NCI-H128 (cell line): ENCODE data around the gene CACNB2.

Experiments used
- DNase-seq: peaks from one replicate; lab custom pipeline; 2025; ENCODE audit not compliant: unreplicated experiment; lab: John Stamatoyannopoulos, UW

Gene CACNB2

DNA sequence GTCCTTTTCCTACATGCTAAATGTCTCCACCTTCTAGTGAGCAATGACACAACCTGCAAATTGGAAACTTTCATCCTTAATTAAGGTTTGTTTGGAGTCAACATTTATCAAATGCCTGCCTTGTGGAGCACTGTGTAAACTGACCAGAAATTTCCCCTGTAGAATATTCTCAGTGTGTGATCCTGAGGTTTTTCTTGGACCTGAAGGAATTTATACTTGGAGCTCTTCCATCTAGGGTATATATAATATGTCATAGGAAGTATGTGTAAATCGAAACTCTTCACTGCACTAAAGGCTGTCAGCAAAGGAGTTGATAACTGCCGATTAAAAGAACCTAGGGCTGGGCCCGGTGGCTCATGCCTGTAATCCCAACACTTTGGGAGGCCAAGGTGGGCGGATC is 358.8 kb downstream of the CACNB2 start:
- no peak for DNase-seq

DNA sequence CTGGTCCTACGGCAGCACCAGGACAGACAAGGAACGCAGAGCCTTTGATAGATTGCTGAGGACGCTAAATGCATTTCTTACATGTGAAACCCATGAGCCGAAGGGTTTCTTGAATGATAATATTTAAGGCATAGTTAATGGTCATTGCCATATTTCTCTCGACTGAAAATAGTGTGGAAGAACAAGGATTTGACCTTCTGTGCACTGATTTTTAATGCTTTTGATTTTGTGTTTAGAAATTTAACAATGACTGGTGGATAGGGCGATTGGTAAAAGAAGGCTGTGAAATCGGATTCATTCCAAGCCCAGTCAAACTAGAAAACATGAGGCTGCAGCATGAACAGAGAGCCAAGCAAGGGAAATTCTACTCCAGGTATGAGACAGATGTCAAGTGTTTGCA is 360.4 kb downstream of the CACNB2 start:
- DNase-seq, result no peak

DNA sequence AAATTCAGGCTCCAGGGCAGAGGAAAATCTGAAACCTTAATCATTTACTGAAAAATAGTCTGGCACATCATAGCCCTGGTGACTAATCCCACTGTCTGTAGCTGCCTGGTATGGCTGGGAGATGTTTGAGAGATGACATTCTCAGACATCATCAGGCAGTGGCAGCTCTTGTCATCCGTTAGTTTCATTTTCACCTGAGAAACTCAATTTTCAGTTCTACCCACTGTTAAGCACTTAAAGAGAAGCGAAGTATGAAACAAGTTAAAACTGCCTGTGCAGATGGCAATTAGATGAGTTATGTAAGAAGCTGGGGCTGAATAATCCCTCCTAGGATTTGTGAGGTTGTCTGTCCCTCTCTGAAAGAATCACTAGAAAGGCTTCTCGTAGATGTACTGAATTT is 361.0 kb downstream of the CACNB2 start:
- no peak for DNase-seq

DNA sequence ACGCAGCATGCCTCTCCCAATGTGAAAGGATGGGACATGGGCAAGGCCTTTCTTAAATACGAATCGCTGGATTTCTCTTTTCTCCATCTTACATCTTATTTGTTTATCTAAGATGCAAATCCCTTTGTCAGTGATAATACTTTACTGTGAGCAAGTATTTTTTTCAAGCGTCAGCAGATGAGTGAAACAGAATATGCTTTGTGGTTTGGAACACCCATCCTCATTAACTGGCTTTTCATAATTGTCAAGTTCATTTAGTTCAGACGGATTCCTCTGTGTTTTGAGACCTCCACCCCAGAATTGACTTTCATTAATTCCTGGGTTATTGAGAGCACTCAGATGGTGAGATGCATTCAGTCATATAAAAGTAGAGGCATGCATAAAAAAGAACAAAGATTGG is 361.4 kb downstream of the CACNB2 start:
- DNase-seq, result no peak

DNA sequence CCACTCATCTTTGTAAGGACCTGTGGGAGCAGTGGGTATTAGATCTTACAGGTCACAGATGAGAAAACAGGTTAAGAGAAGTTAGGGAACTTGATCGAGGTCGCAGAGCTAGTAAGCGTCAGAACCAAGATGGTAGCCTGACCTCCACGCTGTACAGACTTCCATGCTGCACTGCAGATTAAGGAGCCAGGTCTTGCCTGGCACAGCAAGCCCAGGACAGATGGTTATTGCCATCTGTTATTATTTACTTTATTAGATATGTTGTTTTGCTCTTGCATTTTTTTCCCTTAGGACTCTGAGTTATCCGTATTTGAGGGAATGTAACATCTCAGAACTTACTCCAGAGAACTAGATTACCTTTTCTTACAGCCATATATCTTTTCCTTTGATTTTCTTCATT is 363.9 kb downstream of the CACNB2 start:
- DNase-seq, result no peak

DNA sequence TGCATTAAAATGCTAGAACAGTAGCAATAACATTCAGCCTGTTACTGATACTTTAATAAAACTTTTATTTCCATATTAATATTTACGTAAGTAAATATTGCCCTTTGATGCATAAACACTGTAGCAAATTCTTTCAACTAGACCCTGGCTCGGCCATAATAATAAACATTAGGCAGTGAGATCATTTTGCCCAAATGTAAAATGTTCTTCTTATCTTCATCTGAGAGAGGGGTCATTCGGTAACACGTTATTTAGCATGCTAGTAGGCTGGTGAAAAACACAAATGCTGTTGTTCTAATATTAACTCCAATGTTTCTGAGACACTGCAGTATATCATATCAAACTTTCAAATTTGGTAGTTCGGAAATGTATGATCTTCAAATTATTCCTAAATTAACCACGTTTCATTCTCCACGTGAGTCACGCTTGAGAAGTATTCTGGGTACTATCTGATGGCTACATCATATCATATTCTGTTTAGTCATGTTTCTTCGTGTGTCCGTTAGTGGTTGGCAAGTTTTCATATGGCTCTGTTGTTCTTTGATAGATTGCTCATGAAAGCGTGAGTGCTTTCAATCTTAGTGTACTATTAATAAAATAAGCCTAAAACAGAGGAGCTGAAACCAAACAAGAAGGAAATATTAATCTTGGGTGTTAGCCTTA is 365.4 kb downstream of the CACNB2 start:
- DNase-seq, result no peak

DNA sequence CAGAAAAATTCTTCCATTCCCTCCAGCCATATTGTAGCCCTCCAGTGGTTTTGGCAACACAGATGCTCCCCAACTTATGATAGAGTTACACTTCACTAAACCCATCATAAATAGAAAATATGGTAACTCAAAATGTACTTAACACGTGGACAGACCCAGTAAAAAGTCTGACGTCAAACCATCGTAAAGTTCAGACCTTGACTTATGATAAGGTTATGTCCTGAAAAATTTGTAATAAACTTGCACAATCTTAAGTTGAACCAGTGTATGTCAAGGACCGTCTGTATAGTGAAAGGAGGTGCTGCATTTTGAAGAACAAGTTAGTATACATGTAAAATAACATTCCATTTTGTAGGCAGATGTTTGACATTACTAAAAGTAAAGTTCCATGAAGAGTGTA is 368.4 kb downstream of the CACNB2 start:
- DNase-seq, result no peak

DNA sequence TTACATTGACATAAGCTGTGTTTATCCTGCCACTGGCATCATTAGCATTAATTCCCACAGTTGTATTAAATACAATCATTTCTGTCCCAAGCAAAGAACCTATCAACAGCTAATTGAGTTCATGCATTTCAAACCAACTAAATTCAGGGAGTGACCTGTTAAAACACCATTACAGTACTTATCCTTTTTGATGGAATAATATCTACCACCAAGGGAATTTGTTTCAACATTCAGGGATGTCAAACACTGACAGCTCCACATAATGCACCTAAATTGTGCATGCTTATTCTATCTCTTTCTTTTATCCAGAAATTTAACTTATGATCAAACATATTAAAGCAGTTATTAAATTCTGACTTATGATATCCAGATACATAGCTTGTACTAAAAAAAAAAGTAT is 374.3 kb downstream of the CACNB2 start:
- DNase-seq, result no peak

DNA sequence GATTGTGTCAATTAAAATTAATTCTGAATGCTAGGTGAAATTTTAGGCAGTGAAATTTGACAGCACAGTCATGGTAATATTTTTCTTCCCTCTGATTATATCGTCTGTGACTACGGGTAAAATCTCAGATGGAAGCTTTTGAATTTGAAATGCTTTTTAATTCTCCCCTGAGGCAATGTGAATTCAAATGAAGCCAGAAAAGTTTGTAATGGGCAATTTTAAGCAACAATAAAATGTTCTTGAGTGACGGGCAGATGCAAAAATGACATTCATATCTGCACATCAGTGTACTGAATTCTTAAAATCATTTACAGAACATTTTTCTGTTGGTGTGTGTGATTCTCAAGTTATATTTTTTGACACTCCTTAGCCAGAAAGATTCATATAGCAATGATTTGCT is 376.6 kb downstream of the CACNB2 start:
- DNase-seq, result no peak

DNA sequence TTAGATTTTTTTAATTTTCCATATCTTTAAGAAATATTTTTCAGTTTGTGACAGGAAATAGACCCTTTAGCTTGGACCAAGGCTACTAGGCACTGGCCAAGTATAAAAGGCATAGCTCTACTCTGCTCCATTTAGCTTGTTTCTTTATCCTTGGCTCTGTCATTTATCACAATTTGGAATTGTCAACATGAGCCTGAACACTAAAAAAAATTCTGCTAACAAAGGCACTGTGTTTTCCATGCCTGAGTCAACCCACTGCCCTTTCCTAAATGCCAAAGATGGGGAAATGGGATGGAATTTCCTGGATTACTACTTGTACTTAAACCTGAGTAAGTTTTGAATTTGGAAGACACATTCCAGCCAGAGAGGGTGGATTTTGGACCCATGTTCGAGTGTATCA is 382.8 kb downstream of the CACNB2 start:
- no peak for DNase-seq

DNA sequence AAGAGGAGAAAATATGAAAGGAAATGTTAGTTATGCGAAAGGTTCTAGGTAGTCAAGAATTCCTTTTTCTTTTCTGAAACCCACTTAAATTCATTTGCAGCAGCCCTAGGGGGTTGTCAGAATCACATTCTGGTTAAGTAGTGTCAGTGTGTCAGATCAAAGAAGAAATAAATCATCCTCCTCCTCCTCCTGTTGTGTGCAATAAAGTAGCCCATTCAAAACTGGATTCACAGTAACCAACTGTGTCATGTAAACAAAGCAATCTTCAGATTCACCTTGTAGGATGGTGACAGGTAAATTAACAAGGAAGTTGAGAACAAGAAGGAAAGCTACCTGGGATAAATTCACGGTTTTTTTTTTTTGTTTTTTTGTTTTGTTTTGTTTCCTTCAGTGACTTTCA is 383.6 kb downstream of the CACNB2 start:
- DNase-seq, result no peak

DNA sequence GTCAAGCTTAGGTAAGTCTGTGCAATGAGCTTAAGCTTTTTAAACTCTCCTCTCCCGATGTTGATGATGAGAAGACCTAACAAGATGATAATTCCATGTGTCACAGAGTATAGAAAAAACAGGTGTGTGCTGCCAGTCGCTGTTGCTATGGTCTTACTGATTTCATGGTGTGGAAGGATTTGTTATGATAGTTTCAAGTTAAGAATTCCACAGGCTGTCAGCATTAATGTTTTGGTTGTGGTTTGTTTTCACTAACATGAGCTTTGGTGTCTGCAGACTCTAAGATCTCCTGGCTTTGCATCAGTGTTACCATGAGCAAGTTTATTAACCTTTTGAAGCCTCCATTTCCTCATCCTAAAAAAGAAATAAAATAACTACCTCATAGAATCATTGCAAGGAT is 387.5 kb downstream of the CACNB2 start:
- DNase-seq, result no peak

DNA sequence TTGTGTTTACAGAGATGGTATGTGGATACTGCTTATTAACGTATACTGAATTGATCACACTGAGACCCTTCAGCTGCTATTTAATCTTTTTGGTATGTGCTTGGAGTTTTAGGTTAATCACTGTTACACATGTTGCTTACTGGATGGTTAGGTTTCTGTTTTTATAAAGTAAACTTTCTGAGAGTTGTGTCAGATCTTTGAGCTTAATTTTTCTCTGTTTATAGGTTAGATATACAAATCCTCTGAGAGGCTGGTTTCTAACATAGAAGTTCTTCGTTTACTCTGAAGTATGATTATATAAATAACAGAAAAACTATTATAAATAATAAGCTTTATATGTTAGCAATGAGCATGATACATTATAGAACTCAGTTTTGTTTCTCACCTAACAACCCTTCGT is 388.1 kb downstream of the CACNB2 start:
- no peak for DNase-seq

DNA sequence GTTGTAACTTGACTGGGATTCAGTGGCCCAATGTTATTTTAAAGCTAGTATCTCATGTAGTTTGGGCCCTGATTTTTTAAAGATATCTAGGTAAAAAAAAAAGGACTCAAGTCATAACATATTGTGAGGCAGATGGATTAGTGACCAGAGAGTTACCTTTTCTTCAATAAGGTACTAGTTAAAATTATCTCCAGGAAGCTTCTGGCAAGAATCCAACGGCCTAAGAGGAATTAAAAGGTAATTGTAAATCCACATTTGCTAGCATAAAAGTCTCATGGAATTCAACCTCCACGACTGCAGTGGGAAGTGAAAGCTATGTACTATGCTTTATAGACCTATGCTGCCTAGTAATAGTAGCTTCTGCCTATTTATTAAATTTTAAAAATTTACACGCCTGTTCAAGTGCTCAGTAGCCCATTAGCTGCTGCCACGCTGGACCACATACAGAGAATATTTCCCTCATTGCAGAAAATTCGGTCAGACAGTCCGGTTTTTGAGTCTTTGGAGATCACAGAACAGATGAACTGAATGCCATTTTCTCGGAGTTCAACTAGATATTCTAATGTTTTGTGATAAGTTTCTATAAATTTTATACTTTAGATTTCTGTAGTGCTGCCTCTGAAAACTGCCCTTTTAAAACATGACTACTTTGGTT is 392.8 kb downstream of the CACNB2 start:
- no peak for DNase-seq

DNA sequence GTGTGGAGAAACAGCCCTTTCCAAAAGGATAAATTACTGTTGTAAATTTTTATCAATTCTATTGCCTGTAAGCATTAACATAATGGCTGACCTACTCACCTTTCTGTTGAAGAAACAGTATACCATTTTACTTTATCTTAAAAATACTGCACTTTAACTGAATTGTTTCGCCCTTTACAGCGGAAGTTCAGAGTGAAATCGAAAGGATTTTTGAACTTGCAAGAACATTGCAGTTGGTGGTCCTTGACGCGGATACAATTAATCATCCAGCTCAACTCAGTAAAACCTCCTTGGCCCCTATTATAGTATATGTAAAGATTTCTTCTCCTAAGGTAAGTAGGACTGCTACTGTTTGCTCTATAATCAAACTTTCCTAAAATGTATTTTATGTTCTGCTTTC is 393.7 kb downstream of the CACNB2 start:
- no peak for DNase-seq

DNA sequence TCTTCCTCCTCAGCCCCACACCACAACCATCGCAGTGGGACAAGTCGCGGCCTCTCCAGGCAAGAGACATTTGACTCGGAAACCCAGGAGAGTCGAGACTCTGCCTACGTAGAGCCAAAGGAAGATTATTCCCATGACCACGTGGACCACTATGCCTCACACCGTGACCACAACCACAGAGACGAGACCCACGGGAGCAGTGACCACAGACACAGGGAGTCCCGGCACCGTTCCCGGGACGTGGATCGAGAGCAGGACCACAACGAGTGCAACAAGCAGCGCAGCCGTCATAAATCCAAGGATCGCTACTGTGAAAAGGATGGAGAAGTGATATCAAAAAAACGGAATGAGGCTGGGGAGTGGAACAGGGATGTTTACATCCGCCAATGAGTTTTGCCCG is 399.1 kb downstream of the CACNB2 start:
- DNase-seq, result no peak

DNA sequence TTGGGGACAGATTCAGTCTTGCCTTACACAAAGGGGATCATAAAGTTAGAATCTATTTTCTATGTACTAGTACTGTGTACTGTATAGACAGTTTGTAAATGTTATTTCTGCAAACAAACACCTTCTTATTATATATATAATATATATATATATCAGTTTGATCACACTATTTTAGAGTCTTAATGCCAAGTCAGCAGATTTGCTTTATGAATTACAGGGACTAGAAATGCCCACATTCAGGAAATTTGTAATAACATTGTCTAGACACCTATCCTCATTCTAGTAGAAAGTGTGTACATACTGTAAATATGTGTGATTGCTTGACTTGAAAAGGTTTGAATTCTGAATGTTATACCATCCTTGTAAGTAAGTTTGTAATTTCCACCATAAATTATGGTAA is 400.0 kb downstream of the CACNB2 start:
- DNase-seq, result no peak

DNA sequence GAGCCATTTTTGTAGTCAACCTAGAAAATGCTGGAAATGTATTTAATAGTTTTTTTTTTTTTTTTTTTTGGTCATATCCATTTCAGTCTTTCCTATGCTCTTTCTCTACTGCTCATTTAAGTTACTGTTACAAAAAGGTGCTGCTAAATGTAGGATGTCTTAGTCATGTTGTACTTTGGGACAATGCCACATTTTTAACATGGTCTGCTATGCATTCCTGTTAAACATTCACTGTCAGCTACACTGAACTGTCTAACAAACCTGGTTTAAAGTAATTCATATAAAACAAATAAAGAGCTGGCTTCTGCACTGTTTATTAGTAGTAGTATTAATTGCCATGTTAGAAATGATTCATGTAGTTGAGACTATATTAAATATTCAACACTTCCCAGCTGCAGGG is 402.6 kb downstream of the CACNB2 start:
- DNase-seq, result no peak

DNA sequence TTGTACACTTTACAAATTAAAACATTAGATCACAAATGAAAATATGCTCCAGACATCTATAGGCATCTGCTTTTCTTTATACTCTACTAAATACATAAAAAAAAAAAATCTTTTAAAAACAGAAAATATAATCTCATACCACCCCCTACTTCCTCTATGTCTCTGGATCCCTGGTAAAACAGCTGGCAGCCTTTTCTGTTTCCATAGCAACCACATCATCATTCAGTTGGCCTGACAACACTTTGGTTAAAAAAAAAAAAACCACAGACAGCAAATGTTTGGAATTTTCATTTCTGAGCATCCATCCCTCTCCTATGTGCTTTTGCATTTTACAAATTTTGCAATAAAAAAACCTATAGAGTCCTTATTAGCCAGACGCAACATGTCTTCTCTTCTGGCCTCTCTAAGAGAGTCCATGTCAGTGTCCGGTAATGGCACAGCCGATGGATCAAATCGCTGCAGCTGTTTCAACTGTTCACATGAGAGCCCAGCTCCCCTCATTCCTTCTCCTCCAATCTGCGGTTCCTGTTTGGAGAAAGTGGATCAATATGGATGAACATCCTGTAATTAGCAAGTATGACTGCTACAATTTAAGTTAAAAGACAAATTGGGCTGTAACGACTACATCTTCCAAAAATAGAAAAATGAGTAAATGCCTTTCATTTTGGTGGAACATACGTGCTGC is 405.5 kb downstream of the CACNB2 start:
- DNase-seq, result no peak

DNA sequence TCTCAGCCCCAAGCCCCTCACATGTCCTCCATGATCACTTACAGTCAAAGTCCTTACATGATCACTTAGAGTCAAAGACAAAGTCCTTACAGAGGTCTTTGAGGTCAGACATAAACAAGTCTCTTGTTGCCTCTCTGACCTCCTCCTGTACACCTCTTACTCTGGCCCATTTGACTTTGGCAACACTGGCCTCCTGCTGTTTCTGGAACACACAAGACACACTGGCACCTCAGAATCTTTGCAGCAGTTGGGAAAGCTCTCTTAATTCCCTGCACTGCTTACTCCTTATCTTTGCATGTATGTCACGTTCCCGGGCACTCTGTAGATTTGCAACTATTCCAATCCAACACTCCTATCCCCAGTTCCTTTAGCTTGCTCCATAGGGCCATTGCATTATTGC is 408.9 kb downstream of the CACNB2 start:
- DNase-seq, result no peak

DNA sequence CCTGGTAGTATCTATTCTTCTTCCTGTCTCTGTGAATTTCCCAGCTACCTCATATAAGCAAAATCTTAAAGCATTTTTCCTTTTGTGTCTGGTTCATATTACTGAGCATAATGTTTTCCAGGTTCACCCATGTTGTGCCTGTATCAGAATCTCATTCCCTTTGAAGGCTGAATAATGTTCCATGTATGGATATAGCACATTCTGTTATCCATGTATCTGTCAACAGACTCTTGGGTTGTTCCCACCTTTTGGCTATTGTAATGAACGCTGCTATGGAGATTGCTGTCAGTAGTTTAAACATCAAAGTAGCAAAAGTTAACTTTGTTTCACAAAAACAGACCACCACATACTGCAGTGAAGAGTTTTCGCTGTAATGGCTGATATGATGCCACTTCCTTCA is 411.2 kb downstream of the CACNB2 start:
- no peak for DNase-seq

DNA sequence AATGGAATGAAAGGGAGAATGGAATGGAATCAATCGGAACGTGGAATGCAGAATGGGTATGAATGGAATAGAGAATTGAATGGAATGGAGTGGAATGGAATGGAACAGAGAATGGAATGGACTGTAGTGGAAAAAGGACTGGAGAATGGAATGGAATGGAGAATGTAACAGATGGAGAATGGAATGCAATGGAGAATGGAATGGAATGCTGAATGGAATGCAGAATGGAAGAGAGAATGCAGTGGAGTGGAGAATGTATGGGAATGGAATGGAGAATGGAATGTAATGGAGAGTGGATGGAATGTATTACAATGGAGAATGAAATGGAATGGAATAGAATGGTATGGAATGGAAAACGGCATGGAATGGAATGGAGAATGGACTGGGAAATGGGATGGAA is 414.3 kb downstream of the CACNB2 start:
- DNase-seq, result no peak
